CD4-positive, alpha-beta T cell treated with Interleukin-6 for 4 hours (primary cell): ENCODE data around the gene BBS12.

ENCODE experiments used
- DNase-seq: peaks from one replicate; pipeline ENCODE4 v3.0.0-alpha.2; 2020; ENCODE audit warnings: mixed read lengths

The BBS12 gene

GRCh38 chr4:122732329-122733026 lies at the start of gene BBS12:
Gene BBS12, plus strand, starts transcription at chr4:122732704. Its CDS starts 9,189 bp downstream, at chr4:122741893.
- DNase-seq, result peak; percentile 99

- DNase-seq, result no peak
Observed at GRCh38 chr4:122686691-122687090, 45.8 kb upstream of the BBS12 start.

- DNase-seq, result no peak
Observed at GRCh38 chr4:122687531-122688061, 44.9 kb upstream of the BBS12 start.

- no peak for DNase-seq
Observed at GRCh38 chr4:122688529-122689140, 43.9 kb upstream of the BBS12 start.

- DNase-seq, result no peak
Observed at GRCh38 chr4:122689972-122690371, 42.5 kb upstream of the BBS12 start.

- DNase-seq, result no peak
Observed at GRCh38 chr4:122691988-122692387, 40.5 kb upstream of the BBS12 start.

GRCh38 chr4:122692641-122693520 lies 39.6 kb upstream of the BBS12 start:
- no peak for DNase-seq

GRCh38 chr4:122695226-122695625 lies 37.3 kb upstream of the BBS12 start:
- no peak for DNase-seq

GRCh38 chr4:122700178-122700725 lies 32.3 kb upstream of the BBS12 start:
- DNase-seq, result no peak

GRCh38 chr4:122701061-122701460 lies 31.4 kb upstream of the BBS12 start:
- DNase-seq, result no peak

GRCh38 chr4:122701965-122702364 lies 30.5 kb upstream of the BBS12 start:
- DNase-seq, result no peak

- DNase-seq, result no peak
Observed at GRCh38 chr4:122702939-122703338, 29.6 kb upstream of the BBS12 start.

- no peak for DNase-seq
Observed at GRCh38 chr4:122703868-122704267, 28.6 kb upstream of the BBS12 start.

- DNase-seq, result no peak
Observed at GRCh38 chr4:122705009-122705408, 27.5 kb upstream of the BBS12 start.

- DNase-seq, result no peak
Observed at GRCh38 chr4:122705547-122706117, 26.9 kb upstream of the BBS12 start.

- DNase-seq, result no peak
Observed at GRCh38 chr4:122706511-122706910, 26.0 kb upstream of the BBS12 start.

GRCh38 chr4:122707497-122707896 lies 25.0 kb upstream of the BBS12 start:
- DNase-seq, result no peak

GRCh38 chr4:122709236-122709635 lies 23.3 kb upstream of the BBS12 start:
- DNase-seq, result no peak

GRCh38 chr4:122710434-122711308 lies 21.8 kb upstream of the BBS12 start:
- DNase-seq, result no peak

- DNase-seq, result no peak
Observed at GRCh38 chr4:122711919-122712318, 20.6 kb upstream of the BBS12 start.

GRCh38 chr4:122712782-122713181 lies 19.7 kb upstream of the BBS12 start:
- no peak for DNase-seq

- no peak for DNase-seq
Observed at GRCh38 chr4:122715221-122715620, 17.3 kb upstream of the BBS12 start.
